ENCODE data around the gene DGKH. TPM values are rescaled to one million over a fixed set of nuclear protein-coding genes. Genes with fewer than 3 reads are reported as not detected.

Gene DGKH
- total RNA-seq, 2 experiments from 2014 or later, result 15.2 to 15.8 TPM

- Mint-ChIP-seq H3K4me1 (ENCODE audit: low read depth) (no peaks in the 10 kb centered on the region), H3K27me3 (peaks cover 6% of the 10 kb centered on the region), H3K36me3 (ENCODE audit: low read depth) (no peaks in the 10 kb centered on the region), H3K9me3 (no peaks in the 10 kb centered on the region), H3K4me3 (no peak overlapping the region), H3K27ac (no peak overlapping the region)
- ChIA-PET POLR2A (no interaction called here), CTCF (interaction anchor here (1.2 kb wide), 1 partner anchor 12 kb away, joined by 4 read pairs; no protein-coding TSS in a partner anchor)
- DNase-seq (no peak), ATAC-seq (no peak)
- no peak for TF ChIP-seq CTCF (IDR thresholded peaks at IDR 0.05)
- intact Hi-C loops (cut with micrococcal nuclease), result no loop called here
Observed at GRCh38 chr13:42022336-42022735, 26.1 kb upstream of the DGKH start.

- no peak overlapping the region for H3K27ac Mint-ChIP-seq
- no peaks in the 10 kb centered on the region for H3K9me3 Mint-ChIP-seq
- no peaks in the 10 kb centered on the region for H3K4me1 Mint-ChIP-seq (ENCODE audit: low read depth)
- intact Hi-C loops (cut with micrococcal nuclease), result no loop called here
- no peaks in the 10 kb centered on the region for H3K36me3 Mint-ChIP-seq (ENCODE audit: low read depth)
- CTCF ChIA-PET, result interaction anchor here (1.2 kb wide), 1 partner anchor 12 kb away, joined by 4 read pairs; no protein-coding TSS in a partner anchor
- DNase-seq, result no peak
- no peaks in the 10 kb centered on the region for H3K27me3 Mint-ChIP-seq
- POLR2A ChIA-PET, result no interaction called here
- ATAC-seq, result no peak
- no peak for TF ChIP-seq CTCF (IDR thresholded peaks at IDR 0.05)
- H3K4me3 Mint-ChIP-seq, result no peak overlapping the region
Observed at GRCh38 chr13:42022796-42023493, 25.5 kb upstream of the DGKH start.

GRCh38 chr13:42027286-42027685, 21.2 kb upstream of the DGKH start:
- H3K27me3 Mint-ChIP-seq, result peaks cover 2% of the 10 kb centered on the region
- no peaks in the 10 kb centered on the region for H3K4me1 Mint-ChIP-seq (ENCODE audit: low read depth)
- TF ChIP-seq CTCF (IDR thresholded peaks at IDR 0.05), result no peak
- intact Hi-C loops (cut with micrococcal nuclease), result no loop called here
- DNase-seq, result no peak
- no peak overlapping the region for H3K4me3 Mint-ChIP-seq
- H3K27ac Mint-ChIP-seq, result no peak overlapping the region
- ATAC-seq, result no peak
- no peaks in the 10 kb centered on the region for H3K9me3 Mint-ChIP-seq
- ChIA-PET POLR2A (no interaction called here), CTCF (no interaction called here)
- H3K36me3 Mint-ChIP-seq (ENCODE audit: low read depth), result no peaks in the 10 kb centered on the region

- Mint-ChIP-seq H3K9me3 (no peaks in the 10 kb centered on the region), H3K36me3 (ENCODE audit: low read depth) (no peaks in the 10 kb centered on the region), H3K27me3 (peaks cover 2% of the 10 kb centered on the region), H3K27ac (no peak overlapping the region), H3K4me1 (ENCODE audit: low read depth) (no peaks in the 10 kb centered on the region), H3K4me3 (no peak overlapping the region)
- intact Hi-C loops (cut with micrococcal nuclease), result no loop called here
- no peak for DNase-seq
- no peak for TF ChIP-seq CTCF (IDR thresholded peaks at IDR 0.05)
- no peak for ATAC-seq
- ChIA-PET POLR2A (interaction anchor here (1.0 kb wide), 1 partner anchor 11 kb away, joined by 3 read pairs; no protein-coding TSS in a partner anchor), CTCF (interaction anchor here (1.4 kb wide), 1 partner anchor 12 kb away, joined by 4 read pairs; no protein-coding TSS in a partner anchor)
Observed at GRCh38 chr13:42028113-42028799, 20.2 kb upstream of the DGKH start.
